Measurements from ENCODE around the gene TMEM131.

DNA sequence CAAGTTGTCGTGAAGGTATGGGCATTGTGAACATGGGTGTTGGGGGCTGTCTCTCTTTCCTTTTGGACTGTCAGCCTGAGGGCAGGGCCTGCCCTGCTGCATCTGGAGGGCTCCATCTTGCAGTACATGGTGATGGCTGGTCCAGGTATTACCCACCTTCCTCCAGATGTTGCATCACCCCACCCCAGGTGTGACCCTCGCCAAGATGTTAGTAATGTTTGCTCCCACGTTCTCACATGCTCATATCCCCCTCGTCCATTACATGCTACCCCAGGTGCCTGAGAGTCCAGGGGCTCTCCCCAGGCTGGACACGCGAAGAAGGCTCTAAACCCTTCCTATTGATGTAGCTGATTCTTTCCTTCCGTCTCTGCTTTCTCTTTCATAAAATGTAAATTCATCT is 268.5 kb downstream of the TMEM131 start:
- TF ChIP-seq POLR2A (IDR thresholded peaks at IDR 0.05) (no peak), EP300 (IDR thresholded peaks at IDR 0.05) (no peak)

All from upper lobe of left lung (tissue), 4 donors.